Mesendoderm (in vitro differentiated cells): ENCODE data around the gene MAP2K4. TPM values are rescaled to one million over a fixed set of nuclear protein-coding genes. Genes with fewer than 3 reads are reported as not detected.
"Not testable (repeated sequence)": the region's sequence is repeated elsewhere in the genome, so short reads cannot be mapped to it uniquely, and the experiment has no call there.

ENCODE experiments used
- DNase-seq: peaks from one replicate; pipeline ENCODE4 v3.0.0; 2013
- H2AK5ac ChIP-seq: 2 replicates; pipeline ENCODE4 v1.6.1; 2013; ENCODE audit warnings: low read length, inconsistent platforms
- H2BK120ac ChIP-seq: 2 replicates; pipeline ENCODE4 v1.6.1; 2013; ENCODE audit warnings: low read depth, mild to moderate bottlenecking, low read length, moderate library complexity, mixed read lengths
- H2BK15ac ChIP-seq: replicated peaks from 2 replicates; pipeline ENCODE4 v1.6.1; 2013; ENCODE audit warnings: low read depth, mild to moderate bottlenecking, moderate library complexity
- H2BK5ac ChIP-seq: 2 replicates; pipeline ENCODE4 v1.6.1; 2013; ENCODE audit warnings: low read length, inconsistent platforms
- H3K18ac ChIP-seq: 2 replicates; pipeline ENCODE4 v1.6.1; 2013; ENCODE audit warnings: mild to moderate bottlenecking, low read length, mixed read lengths
- H3K23ac ChIP-seq: one replicate; pipeline ENCODE4 v1.6.1; 2013; ENCODE audit warnings: low read length
- H3K27ac ChIP-seq: 2 replicates; pipeline ENCODE4 v1.5.1; 2013; ENCODE audit warnings: low read depth, mild to moderate bottlenecking, inconsistent platforms, low read length, moderate library complexity
- H3K27me3 ChIP-seq: 2 replicates; pipeline ENCODE4 v1.6.1; 2013; ENCODE audit warnings: low read length, control low read depth, mild to moderate bottlenecking, inconsistent platforms; ENCODE audit not compliant: insufficient read depth, poor library complexity
- H3K36me3 ChIP-seq: 2 replicates; pipeline ENCODE4 v1.6.1; 2013; ENCODE audit warnings: low read length, inconsistent platforms; ENCODE audit not compliant: control insufficient read depth, insufficient read depth
- H3K4ac ChIP-seq: one replicate; pipeline ENCODE4 v1.6.1; 2013; ENCODE audit warnings: low read depth, mild to moderate bottlenecking, low read length, moderate library complexity
- H3K4me1 ChIP-seq: 2 replicates; pipeline ENCODE4 v1.6.1; 2013; ENCODE audit warnings: low read depth, low read length, inconsistent platforms; ENCODE audit not compliant: control insufficient read depth
- H3K4me2 ChIP-seq: 2 replicates; pipeline ENCODE4 v1.6.1; 2013; ENCODE audit warnings: low read length
- H3K4me3 ChIP-seq: 2 replicates; pipeline ENCODE4 v1.5.1; 2013; ENCODE audit warnings: mild to moderate bottlenecking, low read length
- H3K56ac ChIP-seq: one replicate; pipeline ENCODE4 v1.6.1; 2013; ENCODE audit warnings: low read length
- H3K79me1 ChIP-seq: 2 replicates; pipeline ENCODE4 v1.6.1; 2013; ENCODE audit warnings: low read length, inconsistent platforms
- H3K79me2 ChIP-seq: 2 replicates; pipeline ENCODE4 v1.6.1; 2013; ENCODE audit warnings: mild to moderate bottlenecking, low read length; ENCODE audit not compliant: control insufficient read depth, insufficient read depth
- H3K9ac ChIP-seq: 2 replicates; pipeline ENCODE4 v1.6.1; 2013; ENCODE audit warnings: low read length, inconsistent platforms
- H4K5ac ChIP-seq: one replicate; pipeline ENCODE4 v1.6.1; 2013; ENCODE audit warnings: low read length
- H4K8ac ChIP-seq: one replicate; pipeline ENCODE4 v1.6.1; 2013; ENCODE audit warnings: low read depth, mild to moderate bottlenecking, control low read depth, low read length, moderate library complexity
- WGBS: extraction: QIAGEN DNeasy Blood & Tissue Kit; methylation state at CpG from one replicate; pipeline ENCODE4 v1.1.7; 2013; ENCODE audit warnings: low lambda C conversion rate, missing lambda C conversion rate; ENCODE audit not compliant: insufficient coverage; ENCODE audit errors: extremely low coverage; 5-methylcytosine and 5-hydroxymethylcytosine counted together
- polyA plus RNA-seq, 2 experiments: library from polyadenylated mRNA; stranded (reverse); fragments of 200-250 nt; gene quantifications; one replicate each; pipeline ENCODE4 v1.2.3, GENCODE V29; 2013

MAP2K4 gene
- polyA plus RNA-seq (2013, experiment 1 of 2), result 23.6 TPM
- polyA plus RNA-seq (2013, experiment 2 of 2), result 23.7 TPM

DNA sequence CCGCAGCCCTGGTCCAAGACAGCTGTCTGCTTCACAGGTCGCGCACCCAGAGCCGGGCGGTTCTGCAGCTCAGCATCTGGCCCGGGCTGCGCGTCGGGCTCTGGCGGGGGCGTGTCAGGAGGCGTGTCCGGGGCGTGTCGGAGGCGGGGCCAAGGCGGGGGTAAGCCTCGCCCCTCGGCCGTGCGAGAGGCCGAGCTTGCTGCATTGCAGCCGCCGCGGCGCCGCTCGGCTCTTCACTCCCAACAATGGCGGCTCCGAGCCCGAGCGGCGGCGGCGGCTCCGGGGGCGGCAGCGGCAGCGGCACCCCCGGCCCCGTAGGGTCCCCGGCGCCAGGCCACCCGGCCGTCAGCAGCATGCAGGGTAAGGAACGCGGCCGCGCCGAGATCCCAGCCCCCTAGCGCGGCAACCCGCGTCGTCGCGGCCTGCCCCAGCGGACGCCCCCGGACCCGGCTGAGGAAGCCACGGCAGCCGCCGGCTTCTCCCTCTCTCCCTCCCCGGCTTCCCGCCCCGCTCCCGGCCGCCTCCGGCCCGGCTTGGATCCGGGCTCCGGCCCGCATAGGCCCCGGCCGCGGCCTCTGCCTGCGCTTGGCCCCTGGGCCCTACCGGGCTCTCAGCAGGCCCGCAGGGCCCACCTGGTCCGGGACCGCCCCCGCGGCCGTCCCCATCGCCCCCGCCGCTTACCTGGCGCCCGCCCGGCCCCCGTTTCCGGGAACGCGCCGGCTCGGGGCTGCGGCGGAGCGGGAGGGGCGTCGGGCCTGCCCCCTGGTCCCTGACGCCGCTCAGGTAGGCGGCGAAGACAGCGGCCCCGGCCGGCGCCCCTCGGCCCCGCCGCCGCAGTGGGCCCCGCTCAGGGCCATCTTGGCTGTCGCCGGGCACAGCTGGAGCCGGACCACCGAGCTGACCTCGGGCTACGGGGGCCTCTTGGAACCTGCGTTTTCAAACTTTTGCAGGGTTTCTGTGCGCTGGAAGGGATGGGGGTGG, at the start of gene MAP2K4:
MAP2K4 (plus strand) TSS at position 236 of the 981 bp plus-strand sequence; CDS start at position 246, 10 bp downstream.
- peak within 1 kb of the TSS; percentile 70 for H4K8ac ChIP-seq
- peak within 1 kb of the TSS; percentile 75 for H3K4ac ChIP-seq
- H3K4me2 ChIP-seq, result peak within 1 kb of the TSS; percentile 57
- no peaks in the 10 kb centered on the region for H3K36me3 ChIP-seq
- H3K79me2 ChIP-seq, result peaks cover 34% of the 10 kb centered on the region
- peak within 1 kb of the TSS; percentile 79 for H2BK120ac ChIP-seq
- WGBS, result no CpG with 5 or more reads among the region's 123 CpGs
- no peak within 1 kb of the TSS for H2BK15ac ChIP-seq
- H4K5ac ChIP-seq, result no peak within 1 kb of the TSS
- peak within 1 kb of the TSS; percentile 92 for H3K27ac ChIP-seq
- H3K56ac ChIP-seq, result peak within 1 kb of the TSS; percentile 89
- H3K23ac ChIP-seq, result no peak within 1 kb of the TSS
- H3K18ac ChIP-seq, result peak within 1 kb of the TSS; percentile 99
- H3K9ac ChIP-seq, result peak within 1 kb of the TSS; percentile 80
- peaks cover 2% of the 10 kb centered on the region for H3K4me1 ChIP-seq
- peaks cover 7% of the 10 kb centered on the region for H3K79me1 ChIP-seq
- peak; percentile 93 for DNase-seq
- no peak within 1 kb of the TSS for H2AK5ac ChIP-seq
- H3K27me3 ChIP-seq, result no peaks in the 10 kb centered on the region
- peak within 1 kb of the TSS; percentile 63 for H3K4me3 ChIP-seq
- no peak within 1 kb of the TSS for H2BK5ac ChIP-seq

DNA sequence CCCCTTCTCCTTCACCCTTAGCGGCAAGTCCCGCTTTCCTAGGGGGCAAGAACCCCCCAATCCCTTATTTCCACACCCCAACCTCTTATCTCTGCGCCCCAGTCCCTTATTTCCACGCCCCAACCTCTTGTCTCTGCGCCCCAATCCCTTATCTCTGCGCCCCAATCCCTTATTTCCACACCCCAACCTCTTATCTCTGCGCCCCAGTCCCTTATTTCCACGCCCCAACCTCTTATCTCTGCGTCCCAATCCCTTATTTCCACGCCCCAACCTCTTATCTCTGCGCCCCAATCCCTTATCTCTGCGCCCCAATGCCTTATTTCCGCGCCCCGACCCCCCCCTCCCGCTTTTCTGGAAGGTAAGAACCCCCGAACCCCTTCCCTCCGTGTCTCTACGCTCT, 47.9 kb upstream of the MAP2K4 start:
- H3K4me3 ChIP-seq, H3K27ac ChIP-seq, H3K9ac ChIP-seq, H2BK120ac ChIP-seq, H3K36me3 ChIP-seq, H2BK15ac ChIP-seq, H3K18ac ChIP-seq, H3K79me2 ChIP-seq, H4K8ac ChIP-seq, DNase-seq, H3K79me1 ChIP-seq, H2BK5ac ChIP-seq, H3K56ac ChIP-seq, H3K4me2 ChIP-seq, H3K4me1 ChIP-seq, H3K23ac ChIP-seq, H3K27me3 ChIP-seq, H4K5ac ChIP-seq, H3K4ac ChIP-seq, H2AK5ac ChIP-seq: not testable (repeated sequence)
- no CpG with 5 or more reads among the region's 19 CpGs for whole genome bisulfite sequencing

DNA sequence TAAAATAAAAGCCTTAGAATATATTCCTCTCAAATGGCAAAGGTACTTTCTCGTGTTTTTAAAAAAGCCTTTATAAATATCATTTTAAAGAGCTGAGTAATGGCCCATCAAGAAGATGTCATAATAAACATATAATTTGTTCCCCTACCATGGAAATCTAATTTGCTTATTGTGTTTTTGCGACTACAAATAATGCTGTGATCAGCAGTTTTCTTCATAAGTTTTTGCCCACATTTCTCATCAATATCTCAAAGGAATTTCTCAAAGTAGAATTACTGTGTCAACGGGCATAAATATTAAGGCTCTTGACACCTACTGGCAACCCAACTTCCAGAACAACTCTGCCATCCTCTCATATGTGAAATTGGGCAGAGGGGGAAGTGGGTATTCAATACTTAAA, 40.9 kb upstream of the MAP2K4 start:
- Histone ChIP-seq H3K27me3 (no peaks in the 10 kb centered on the region), H3K4me1 (no peaks in the 10 kb centered on the region), H3K4me3 (no peak overlapping the region), H3K4ac (no peak overlapping the region), H2AK5ac (no peak overlapping the region), H3K4me2 (no peak overlapping the region), H4K8ac (no peak overlapping the region), H4K5ac (no peak overlapping the region), H3K27ac (no peak overlapping the region), H2BK5ac (no peak overlapping the region), H3K79me1 (no peaks in the 10 kb centered on the region), H3K36me3 (no peaks in the 10 kb centered on the region), H3K79me2 (no peaks in the 10 kb centered on the region), H3K9ac (no peak overlapping the region), H3K23ac (no peak overlapping the region), H2BK120ac (no peak overlapping the region), H2BK15ac (no peak overlapping the region), H3K18ac (no peak overlapping the region), H3K56ac (no peak overlapping the region)
- no CpG with 5 or more reads among the region's 3 CpGs for WGBS
- no peak for DNase-seq

DNA sequence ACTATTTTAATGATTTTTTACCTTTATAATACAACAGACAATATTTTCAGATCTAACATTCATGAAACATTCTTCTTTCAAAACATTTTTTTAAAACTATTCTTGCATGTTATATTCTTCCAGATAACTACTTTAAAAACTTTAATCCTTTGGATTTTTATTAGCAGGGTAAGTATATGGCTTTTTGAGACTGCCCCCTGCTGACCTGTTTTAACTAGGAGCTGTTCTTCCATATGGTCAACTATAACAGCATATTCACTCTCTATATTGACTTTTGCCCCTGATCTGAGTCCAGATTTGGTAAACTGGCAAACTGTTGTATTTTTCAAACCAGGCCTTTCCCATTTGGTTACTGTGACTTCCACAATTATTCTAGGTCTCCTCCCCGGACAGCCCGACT, 39.9 kb upstream of the MAP2K4 start:
- Histone ChIP-seq H2BK5ac (no peak overlapping the region), H3K4me3 (no peak overlapping the region), H3K4ac (no peak overlapping the region), H3K79me1 (no peaks in the 10 kb centered on the region), H3K4me1 (no peaks in the 10 kb centered on the region), H3K18ac (no peak overlapping the region), H3K23ac (no peak overlapping the region), H3K79me2 (no peaks in the 10 kb centered on the region), H3K4me2 (no peak overlapping the region), H4K8ac (no peak overlapping the region), H2BK120ac (no peak overlapping the region), H4K5ac (no peak overlapping the region), H2BK15ac (no peak overlapping the region), H3K36me3 (no peaks in the 10 kb centered on the region), H3K27ac (no peak overlapping the region), H3K9ac (no peak overlapping the region), H2AK5ac (no peak overlapping the region), H3K27me3 (no peaks in the 10 kb centered on the region), H3K56ac (no peak overlapping the region)
- no CpG with 5 or more reads among the region's 2 CpGs for whole genome bisulfite sequencing
- DNase-seq, result no peak

DNA sequence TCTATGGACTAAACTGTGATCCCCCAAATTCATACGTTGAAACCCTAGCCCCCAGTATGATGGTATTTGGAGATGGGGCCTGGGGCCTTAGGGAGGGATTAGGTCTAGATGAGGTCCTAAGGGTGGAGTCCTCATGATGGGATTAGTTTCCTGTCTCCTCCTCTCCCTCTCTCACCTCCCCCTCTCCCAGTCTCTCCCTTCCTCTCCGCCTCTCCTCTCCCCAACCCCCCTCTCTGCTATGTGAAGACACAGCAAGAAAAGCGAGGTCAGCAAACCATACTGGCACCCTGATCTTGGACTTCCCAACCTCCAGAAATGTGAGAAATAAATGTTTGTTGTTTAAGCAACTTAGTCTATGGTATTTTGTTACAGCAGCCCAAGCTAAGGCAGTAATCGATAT, 38.8 kb upstream of the MAP2K4 start:
- H3K27me3 ChIP-seq, result no peaks in the 10 kb centered on the region
- H4K8ac ChIP-seq, result no peak overlapping the region
- no peaks in the 10 kb centered on the region for H3K36me3 ChIP-seq
- no peak overlapping the region for H3K27ac ChIP-seq
- no peak overlapping the region for H3K4me3 ChIP-seq
- H3K79me1 ChIP-seq, result no peaks in the 10 kb centered on the region
- H4K5ac ChIP-seq, result no peak overlapping the region
- no peak overlapping the region for H3K9ac ChIP-seq
- no peak overlapping the region for H3K23ac ChIP-seq
- WGBS, result no CpG with 5 or more reads among the region's 4 CpGs
- no peak overlapping the region for H3K56ac ChIP-seq
- no peak overlapping the region for H3K4ac ChIP-seq
- no peak overlapping the region for H2BK15ac ChIP-seq
- no peak overlapping the region for H2BK120ac ChIP-seq
- no peaks in the 10 kb centered on the region for H3K79me2 ChIP-seq
- H2AK5ac ChIP-seq, result no peak overlapping the region
- peaks cover 2% of the 10 kb centered on the region for H3K4me1 ChIP-seq
- H3K4me2 ChIP-seq, result no peak overlapping the region
- no peak overlapping the region for H3K18ac ChIP-seq
- H2BK5ac ChIP-seq, result no peak overlapping the region
- DNase-seq, result peak; percentile 57
